Gastroesophageal sphincter (tissue), 3 donors: ENCODE measurements around the gene ARSI.

ENCODE experiments used
- CTCF ChIP-seq, 4 experiments: fragments of 200-600 bp in 2 of 4; fragments of 450-650 bp in 2 of 4; sonication (generic) in 1 of 4; IDR thresholded peaks; one replicate each; pipeline ENCODE4 v1.5.1; 2017 to 2019; ENCODE audit warnings: antibody characterized with exemption in 4 of 4, mild to moderate bottlenecking in 2 of 4, moderate library complexity in 2 of 4
- EP300 ChIP-seq: sonication (generic); formaldehyde crosslinking; IDR thresholded peaks from one replicate; pipeline ENCODE4 v1.6.1; 2017; ENCODE audit warnings: antibody characterized with exemption, mild to moderate bottlenecking
- POLR2A ChIP-seq, 2 donors: fragments of 450-650 bp; IDR thresholded peaks; one replicate each; pipeline ENCODE4 v1.6.1; 2017; ENCODE audit warnings: antibody characterized with exemption in 2 of 2, mild to moderate bottlenecking in 2 of 2, moderate library complexity in 1 of 2

GRCh38 chr5:150274811-150275210 lies 27.9 kb downstream of the ARSI start:
- TF ChIP-seq POLR2A (IDR thresholded peaks at IDR 0.05) (no peak), CTCF (IDR thresholded peaks at IDR 0.05) (no peak), EP300 (no peak)
